H54 (cell line): Measurements from ENCODE around the gene NPAS3.

Experiments
- DNase-seq: peaks from one replicate; pipeline ENCODE4 v3.0.0; 2011; ENCODE audit warnings: low spot score, mixed read lengths; ENCODE audit not compliant: insufficient read length
- FAIRE-seq: peaks from 3 replicates; lab custom pipeline; 2011; peaks lifted over from hg19 to GRCh38; lab: Jason Lieb, UNC
- POLR2A ChIP-seq: IDR thresholded peaks from 2 replicates; pipeline ENCODE4 v1.6.1; 2011; ENCODE audit warnings: low read depth, mild to moderate bottlenecking, low read length

The NPAS3 gene

GRCh38 chr14:33609582-33609981, 670.9 kb downstream of the NPAS3 start:
- DNase-seq (no peak), FAIRE-seq (no peak)
- TF ChIP-seq POLR2A = no peak

DNA sequence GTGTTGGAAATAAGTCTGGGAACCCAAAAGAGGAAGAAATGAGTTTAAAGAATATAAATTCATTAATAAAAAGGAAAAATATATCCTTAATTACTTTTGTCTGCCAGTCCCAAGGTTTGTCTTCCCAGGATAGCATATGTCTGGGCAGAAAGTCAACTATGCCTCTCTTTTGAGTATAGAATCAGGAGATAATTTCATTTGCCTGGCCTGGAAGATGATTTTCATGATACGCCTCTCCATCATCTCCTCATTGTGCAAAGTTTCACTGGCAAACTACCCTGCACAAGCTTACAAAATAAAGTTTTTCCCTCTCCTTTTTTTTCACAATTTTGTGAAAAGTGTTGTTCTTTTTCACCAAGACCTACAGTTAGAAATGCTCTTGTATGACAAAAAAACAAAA, 671.4 kb downstream of the NPAS3 start:
- FAIRE-seq (no peak), DNase-seq (no peak)
- TF ChIP-seq POLR2A = no peak

- DNase-seq = no peak
- TF ChIP-seq POLR2A = no peak
- no peak for FAIRE-seq
Observed at GRCh38 chr14:33611405-33612196, 672.9 kb downstream of the NPAS3 start.

DNA sequence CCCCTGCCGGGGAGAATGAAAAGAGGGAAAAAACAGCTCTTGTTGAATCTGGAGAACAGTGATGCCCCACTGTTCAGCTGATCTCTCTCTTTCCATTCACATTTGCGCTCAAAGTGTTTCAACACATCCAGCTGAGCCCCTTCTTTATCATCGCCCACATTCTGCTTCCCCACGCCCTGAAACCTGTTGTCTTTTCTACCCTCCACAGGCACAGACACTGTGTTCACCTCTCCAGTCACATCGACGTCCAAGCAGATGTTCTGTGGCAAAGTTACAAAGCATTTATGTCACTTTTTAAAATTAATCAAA, 673.5 kb downstream of the NPAS3 start:
- DNase-seq (no peak), FAIRE-seq (no peak)
- no peak for TF ChIP-seq POLR2A

GRCh38 chr14:33617154-33617553, 678.5 kb downstream of the NPAS3 start:
- TF ChIP-seq POLR2A = no peak
- DNase-seq = no peak
- no peak for FAIRE-seq

DNA sequence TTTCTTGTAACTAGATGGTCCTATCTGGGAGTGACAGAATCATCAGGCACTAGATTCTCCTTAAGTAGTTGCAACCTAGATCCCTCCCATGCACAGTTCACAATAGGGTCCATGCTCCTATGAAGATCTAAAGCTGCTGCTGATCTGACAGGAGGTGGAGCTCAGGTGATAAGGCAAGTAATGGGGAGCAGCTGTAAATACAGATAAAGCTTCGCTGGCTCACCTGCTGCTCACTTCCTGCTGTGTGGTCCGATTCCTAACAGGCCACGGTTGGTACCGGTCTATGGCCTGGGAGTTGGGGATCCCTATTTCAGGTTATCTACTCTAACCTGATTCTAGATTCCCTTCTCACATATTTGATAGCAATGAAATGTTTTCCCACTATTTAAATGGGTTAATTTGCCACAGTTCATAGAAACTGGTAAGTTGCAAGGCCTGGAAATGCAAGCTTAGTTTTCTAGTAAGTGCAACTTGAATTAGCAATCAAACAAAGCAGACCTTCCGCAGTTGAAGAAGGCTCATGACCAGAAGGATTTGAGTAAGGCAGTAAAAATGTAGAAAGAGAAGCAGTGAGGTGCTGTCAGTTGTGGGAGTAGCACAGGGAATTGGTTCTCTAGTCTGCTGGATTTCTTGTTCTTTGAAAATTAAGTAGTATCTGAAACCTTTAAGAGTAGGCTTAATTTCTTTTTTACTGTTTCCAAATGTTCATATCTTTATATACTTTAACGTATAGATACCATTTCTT, 679.9 kb downstream of the NPAS3 start:
- TF ChIP-seq POLR2A = no peak
- DNase-seq (no peak), FAIRE-seq (no peak)

GRCh38 chr14:33622496-33622895, 683.8 kb downstream of the NPAS3 start:
- no peak for FAIRE-seq
- TF ChIP-seq POLR2A = no peak
- no peak for DNase-seq

DNA sequence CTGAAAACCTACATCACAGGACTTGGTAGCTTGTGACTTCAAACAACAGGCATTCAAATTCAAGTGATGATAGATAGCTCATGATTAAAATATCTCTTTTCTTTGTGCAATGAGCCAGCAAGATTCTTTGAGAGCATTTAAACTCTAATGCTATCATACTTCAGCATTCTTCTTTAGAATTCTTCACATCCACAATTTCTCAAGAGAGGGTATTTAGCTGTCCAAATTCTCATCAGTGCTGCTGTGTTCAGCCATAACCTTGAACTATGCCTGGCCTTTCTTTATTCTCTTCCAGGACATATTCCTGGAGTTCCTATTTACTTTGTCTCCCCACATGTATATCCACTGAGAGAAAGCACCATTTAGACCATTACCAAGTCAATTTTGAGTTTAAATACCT, 691.1 kb downstream of the NPAS3 start:
- FAIRE-seq = no peak
- TF ChIP-seq POLR2A = no peak
- no peak for DNase-seq

DNA sequence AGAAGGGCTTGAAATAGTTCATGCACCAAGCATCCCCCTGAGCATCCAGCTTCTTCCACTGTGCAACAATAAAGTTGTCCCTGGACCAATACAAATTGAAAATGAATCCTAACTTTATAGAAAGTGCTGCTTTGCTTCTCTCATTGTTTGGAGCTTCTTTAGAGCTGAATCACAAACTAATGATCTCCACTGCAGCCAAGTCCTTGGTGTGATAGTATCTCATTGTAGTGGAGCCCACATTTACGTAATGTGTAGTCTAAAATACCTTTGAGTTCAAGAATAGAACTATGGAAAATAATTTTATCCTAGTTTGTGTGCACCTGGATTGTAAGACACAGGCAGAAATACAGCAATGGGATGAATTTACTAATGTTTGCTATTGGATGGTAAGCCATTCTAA, 692.3 kb downstream of the NPAS3 start:
- TF ChIP-seq POLR2A = no peak
- DNase-seq (no peak), FAIRE-seq (no peak)

GRCh38 chr14:33631441-33631840, 692.8 kb downstream of the NPAS3 start:
- DNase-seq (no peak), FAIRE-seq (no peak)
- no peak for TF ChIP-seq POLR2A

GRCh38 chr14:33634631-33635030, 696.0 kb downstream of the NPAS3 start:
- DNase-seq (no peak), FAIRE-seq (no peak)
- TF ChIP-seq POLR2A = no peak

DNA sequence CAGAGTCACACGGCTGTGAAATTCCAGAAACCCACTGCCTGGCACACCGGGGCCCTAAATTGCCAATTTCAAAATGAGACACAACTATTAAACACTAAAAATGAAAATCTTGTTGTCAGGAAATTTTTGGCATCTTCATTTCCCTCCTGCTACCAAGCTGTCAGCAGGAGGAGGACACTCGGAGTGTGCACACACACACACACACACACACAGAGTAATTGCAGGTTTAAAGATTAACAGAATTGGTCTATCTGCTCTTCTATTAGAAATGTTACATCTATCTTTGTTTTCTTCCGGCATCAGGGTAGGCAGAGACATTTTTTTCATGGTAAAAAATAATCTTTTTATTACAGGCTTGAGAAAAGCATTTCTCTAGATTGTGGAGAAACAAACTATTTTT, 698.0 kb downstream of the NPAS3 start:
- no peak for TF ChIP-seq POLR2A
- DNase-seq = no peak
- FAIRE-seq = no peak

GRCh38 chr14:33642080-33642479, 703.4 kb downstream of the NPAS3 start:
- FAIRE-seq = no peak
- TF ChIP-seq POLR2A = no peak
- DNase-seq = no peak

- FAIRE-seq (no peak), DNase-seq (no peak)
- TF ChIP-seq POLR2A = no peak
Observed at GRCh38 chr14:33642691-33643244, 704.1 kb downstream of the NPAS3 start.

DNA sequence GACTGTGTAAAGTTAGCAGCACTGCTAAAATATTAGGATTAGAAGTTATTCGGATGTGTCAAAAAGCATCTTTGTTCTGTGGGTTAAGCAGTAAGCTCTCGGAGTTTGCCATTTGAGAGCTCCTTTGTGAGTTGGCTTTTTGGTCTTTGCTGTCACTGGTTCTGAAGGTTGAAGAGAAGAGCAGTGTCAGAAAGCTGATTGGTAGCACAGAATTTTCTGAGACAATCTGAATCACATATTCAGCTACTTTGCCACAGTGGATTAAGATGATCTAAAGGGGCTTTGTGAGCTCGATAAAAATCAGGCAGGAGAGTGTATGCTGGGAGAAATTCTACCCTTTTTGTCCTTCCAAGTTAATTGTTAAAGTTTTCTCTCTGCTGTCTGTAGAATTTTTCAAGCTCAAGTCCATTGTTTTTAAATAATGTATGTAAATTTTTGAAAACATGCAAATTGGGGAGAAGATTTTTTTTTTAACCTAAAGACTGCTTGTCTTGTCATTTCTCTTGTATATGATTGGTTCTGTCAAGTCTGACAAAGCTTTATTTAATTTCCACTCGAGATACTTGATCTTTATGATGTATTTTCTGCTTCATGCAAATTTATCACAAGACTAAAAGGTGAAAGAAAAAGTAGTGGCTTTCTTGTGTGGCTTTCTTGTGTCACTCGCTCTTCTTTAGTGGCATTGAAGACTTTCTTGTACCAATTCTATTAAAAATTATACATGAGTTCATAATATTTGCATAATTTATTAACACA, 704.9 kb downstream of the NPAS3 start:
- DNase-seq (no peak), FAIRE-seq (no peak)
- TF ChIP-seq POLR2A = no peak
